Measurements from ENCODE around the gene METTL2B.

DNA sequence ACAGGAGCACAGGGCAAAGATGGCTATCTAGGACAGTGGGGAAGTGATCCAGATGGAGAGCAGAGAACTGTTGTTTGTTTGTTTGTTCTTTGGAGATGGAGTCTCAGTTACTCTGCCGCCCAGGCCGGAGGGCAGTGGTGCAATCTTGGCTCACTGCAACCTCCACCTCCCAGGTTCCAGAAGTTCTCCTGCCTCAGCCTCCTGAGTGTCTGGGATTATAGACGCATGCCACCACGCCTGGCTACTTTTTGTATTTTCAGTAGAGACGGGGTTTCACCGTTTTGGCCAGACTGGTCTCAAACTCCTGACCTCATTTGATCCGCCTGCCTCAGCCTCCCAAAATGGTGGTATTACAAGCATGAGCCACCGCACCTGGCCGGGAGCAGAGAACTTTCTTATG, 20.9 kb downstream of the METTL2B start:
- TF ChIP-seq, protein P1, sequence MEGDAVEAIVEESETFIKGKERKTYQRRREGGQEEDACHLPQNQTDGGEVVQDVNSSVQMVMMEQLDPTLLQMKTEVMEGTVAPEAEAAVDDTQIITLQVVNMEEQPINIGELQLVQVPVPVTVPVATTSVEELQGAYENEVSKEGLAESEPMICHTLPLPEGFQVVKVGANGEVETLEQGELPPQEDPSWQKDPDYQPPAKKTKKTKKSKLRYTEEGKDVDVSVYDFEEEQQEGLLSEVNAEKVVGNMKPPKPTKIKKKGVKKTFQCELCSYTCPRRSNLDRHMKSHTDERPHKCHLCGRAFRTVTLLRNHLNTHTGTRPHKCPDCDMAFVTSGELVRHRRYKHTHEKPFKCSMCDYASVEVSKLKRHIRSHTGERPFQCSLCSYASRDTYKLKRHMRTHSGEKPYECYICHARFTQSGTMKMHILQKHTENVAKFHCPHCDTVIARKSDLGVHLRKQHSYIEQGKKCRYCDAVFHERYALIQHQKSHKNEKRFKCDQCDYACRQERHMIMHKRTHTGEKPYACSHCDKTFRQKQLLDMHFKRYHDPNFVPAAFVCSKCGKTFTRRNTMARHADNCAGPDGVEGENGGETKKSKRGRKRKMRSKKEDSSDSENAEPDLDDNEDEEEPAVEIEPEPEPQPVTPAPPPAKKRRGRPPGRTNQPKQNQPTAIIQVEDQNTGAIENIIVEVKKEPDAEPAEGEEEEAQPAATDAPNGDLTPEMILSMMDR (IDR thresholded peaks at IDR 0.05): no peak
- no peak for TF ChIP-seq EZH2 (IDR thresholded peaks at IDR 0.05; ENCODE audit: borderline replicate concordance, insufficient read depth, low read depth, low read length, poor library complexity, severe bottlenecking)

Measured in B cell (primary cell).